ENCODE measurements around the gene SETDB1. TPM values are rescaled to one million over a fixed set of nuclear protein-coding genes. Genes with fewer than 3 reads are reported as not detected.

The SETDB1 gene
- total RNA-seq, 4 donors from 2014 or later: 19.5 to 59.7 (median 39.2) TPM

DNA sequence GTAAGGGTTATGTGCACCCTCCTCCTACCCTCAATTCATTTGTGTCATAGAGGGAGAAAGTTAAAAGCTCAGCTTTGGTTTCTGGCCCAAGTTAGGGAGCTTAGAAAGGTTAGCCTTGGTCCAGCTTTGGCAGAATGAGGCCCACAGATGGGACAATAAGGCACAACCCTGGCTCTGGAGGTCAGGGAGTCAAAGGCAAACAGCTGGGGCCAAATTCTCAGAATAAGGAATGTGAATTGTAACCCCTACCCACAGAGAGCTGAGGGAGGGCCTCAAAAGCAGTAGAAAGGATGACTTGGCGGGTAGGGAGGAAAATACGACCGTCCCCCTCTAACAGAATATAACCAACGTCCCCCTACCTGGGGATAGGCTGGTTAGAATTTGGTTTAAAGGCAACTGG, 39.4 kb downstream of the SETDB1 start:
- in situ Hi-C loops (cut with MboI; ENCODE audit: low pct_ligation_motif_present in 1 of 4, low pct_unique_long_range_greater_than_20kb in 1 of 4, low sequenced_read_pairs in 3 of 4): no loop called here
- Histone ChIP-seq H3K36me3 (peaks cover 0 to 73% (median 28%) of the 10 kb centered on the region in 4 donors), H3K4me3 (no peak overlapping the region), H3K9me3 (no peaks in the 10 kb centered on the region), H3K27ac (no peak overlapping the region), H3K4me1 (peaks cover 2 to 6% (median 4%) of the 10 kb centered on the region in 4 donors), H3K27me3 (no peaks in the 10 kb centered on the region)
- TF ChIP-seq EP300 (IDR thresholded peaks at IDR 0.05; ENCODE audit: low read depth): no peak
- TF ChIP-seq POLR2A (IDR thresholded peaks at IDR 0.05): no peak
- TF ChIP-seq, protein P1, sequence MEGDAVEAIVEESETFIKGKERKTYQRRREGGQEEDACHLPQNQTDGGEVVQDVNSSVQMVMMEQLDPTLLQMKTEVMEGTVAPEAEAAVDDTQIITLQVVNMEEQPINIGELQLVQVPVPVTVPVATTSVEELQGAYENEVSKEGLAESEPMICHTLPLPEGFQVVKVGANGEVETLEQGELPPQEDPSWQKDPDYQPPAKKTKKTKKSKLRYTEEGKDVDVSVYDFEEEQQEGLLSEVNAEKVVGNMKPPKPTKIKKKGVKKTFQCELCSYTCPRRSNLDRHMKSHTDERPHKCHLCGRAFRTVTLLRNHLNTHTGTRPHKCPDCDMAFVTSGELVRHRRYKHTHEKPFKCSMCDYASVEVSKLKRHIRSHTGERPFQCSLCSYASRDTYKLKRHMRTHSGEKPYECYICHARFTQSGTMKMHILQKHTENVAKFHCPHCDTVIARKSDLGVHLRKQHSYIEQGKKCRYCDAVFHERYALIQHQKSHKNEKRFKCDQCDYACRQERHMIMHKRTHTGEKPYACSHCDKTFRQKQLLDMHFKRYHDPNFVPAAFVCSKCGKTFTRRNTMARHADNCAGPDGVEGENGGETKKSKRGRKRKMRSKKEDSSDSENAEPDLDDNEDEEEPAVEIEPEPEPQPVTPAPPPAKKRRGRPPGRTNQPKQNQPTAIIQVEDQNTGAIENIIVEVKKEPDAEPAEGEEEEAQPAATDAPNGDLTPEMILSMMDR (IDR thresholded peaks at IDR 0.05): no peak
- no peak for TF ChIP-seq POLR2AphosphoS5 (IDR thresholded peaks at IDR 0.05)
- no peak for DNase-seq
- WGBS, 2 donors (ENCODE audit: low coverage in 1 of 2): 88% methylated on average over 4 of the region's 4 CpGs; no CpG with 5 or more reads in 1 of the 2 donors
- intact Hi-C loops (cut with DNase I; ENCODE audit: low total_unique reads): no loop called here

DNA sequence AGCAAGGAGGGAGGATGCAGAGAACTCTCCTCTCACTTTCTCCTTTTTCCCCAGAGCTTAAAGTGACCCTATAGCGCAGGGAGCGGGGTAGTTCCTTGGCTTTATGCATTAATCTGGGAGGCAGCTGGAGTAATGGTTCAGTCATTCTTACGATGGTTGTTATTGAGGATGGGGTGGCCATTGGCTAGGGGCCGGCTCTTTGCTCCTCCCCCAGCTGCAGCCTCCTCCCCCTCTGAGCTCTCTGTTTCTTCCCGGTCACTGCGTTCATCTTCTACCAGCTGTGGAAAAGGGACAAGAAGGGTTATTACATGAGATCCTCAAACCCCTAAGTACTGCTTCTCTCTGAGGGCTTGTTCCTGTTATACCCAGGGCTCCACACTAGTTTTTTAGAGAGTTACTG, 39.8 kb downstream of the SETDB1 start:
- no peak overlapping the region for H3K27ac ChIP-seq
- TF ChIP-seq, protein P1 (IDR thresholded peaks at IDR 0.05): no peak
- no peak for TF ChIP-seq POLR2A (IDR thresholded peaks at IDR 0.05)
- H3K4me3 ChIP-seq: no peak overlapping the region
- H3K36me3 ChIP-seq: peaks cover 0 to 69% (median 26%) of the 10 kb centered on the region in 4 donors
- no peaks in the 10 kb centered on the region for H3K9me3 ChIP-seq
- H3K4me1 ChIP-seq: peaks cover 4 to 10% (median 8%) of the 10 kb centered on the region in 4 donors
- intact Hi-C loops (cut with DNase I; ENCODE audit: low total_unique reads) (no loop called here), in situ Hi-C loops (cut with MboI; ENCODE audit: low pct_ligation_motif_present in 1 of 4, low pct_unique_long_range_greater_than_20kb in 1 of 4, low sequenced_read_pairs in 3 of 4) (no loop called here)
- 63 to 66% methylated on average over 6 of the region's 6 CpGs for WGBS, 2 donors (ENCODE audit: low coverage in 1 of 2)
- no peaks in the 10 kb centered on the region for H3K27me3 ChIP-seq
- no peak for DNase-seq

DNA sequence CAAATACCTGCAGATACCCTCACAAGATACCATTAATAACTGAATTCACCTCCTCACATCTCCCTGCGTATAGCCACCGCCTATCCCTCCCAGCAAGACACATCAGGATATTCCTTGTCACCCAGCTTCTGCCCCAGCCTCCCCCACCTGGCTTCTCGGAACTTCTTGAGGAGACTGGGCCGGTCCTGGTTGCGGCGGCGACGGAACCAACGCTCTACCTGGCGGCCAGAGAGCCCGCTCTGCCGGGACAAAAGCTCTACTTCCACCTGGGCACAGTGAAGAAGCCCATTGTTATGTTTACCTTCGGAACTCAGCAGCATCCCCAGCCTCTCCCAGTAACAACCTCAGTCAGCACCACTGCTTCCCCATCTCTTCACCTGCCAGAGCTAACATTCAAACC, 41.8 kb downstream of the SETDB1 start:
- TF ChIP-seq POLR2AphosphoS5 (IDR thresholded peaks at IDR 0.05): no peak
- no peak for TF ChIP-seq POLR2A (IDR thresholded peaks at IDR 0.05)
- TF ChIP-seq EP300 (IDR thresholded peaks at IDR 0.05; ENCODE audit: low read depth): no peak
- TF ChIP-seq, protein P1 (IDR thresholded peaks at IDR 0.05): no peak
- H3K27me3 ChIP-seq: no peaks in the 10 kb centered on the region
- peaks cover 0 to 52% (median 26%) of the 10 kb centered on the region in 4 donors for H3K36me3 ChIP-seq
- intact Hi-C loops (cut with DNase I; ENCODE audit: low total_unique reads): no loop called here
- no peak overlapping the region for H3K4me3 ChIP-seq
- DNase-seq: no peak
- peaks cover 23 to 29% (median 28%) of the 10 kb centered on the region in 4 donors for H3K4me1 ChIP-seq
- 92% methylated on average over 13 of the region's 13 CpGs; no CpG with 5 or more reads in 1 of the 2 donors for WGBS, 2 donors (ENCODE audit: low coverage in 1 of 2)
- in situ Hi-C loops (cut with MboI; ENCODE audit: low pct_ligation_motif_present in 1 of 4, low pct_unique_long_range_greater_than_20kb in 1 of 4, low sequenced_read_pairs in 3 of 4): no loop called here
- H3K9me3 ChIP-seq: no peaks in the 10 kb centered on the region
- H3K27ac ChIP-seq: no peak overlapping the region

DNA sequence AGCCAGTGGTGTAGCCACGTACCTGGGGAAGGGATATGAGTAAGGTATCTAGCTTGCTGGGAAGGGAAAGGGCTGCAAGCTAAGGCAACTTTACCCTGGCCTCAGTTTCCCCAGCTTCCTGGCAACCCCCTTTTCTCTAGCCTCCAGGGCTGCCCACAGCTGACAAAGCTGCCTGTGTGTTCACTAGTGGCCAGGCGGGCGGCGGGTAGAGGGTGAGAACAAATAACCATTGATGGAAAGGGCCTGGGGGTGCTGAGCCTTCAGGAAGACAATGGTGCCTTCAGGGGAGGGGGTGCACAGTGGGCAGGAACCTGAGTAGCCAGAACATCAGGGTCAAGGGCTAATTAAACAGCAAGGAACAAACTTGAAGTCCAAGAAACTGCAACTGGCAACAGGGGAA, 42.3 kb downstream of the SETDB1 start:
- H3K27me3 ChIP-seq: no peaks in the 10 kb centered on the region
- no peak overlapping the region for H3K27ac ChIP-seq
- in situ Hi-C loops (cut with MboI; ENCODE audit: low pct_ligation_motif_present in 1 of 4, low pct_unique_long_range_greater_than_20kb in 1 of 4, low sequenced_read_pairs in 3 of 4): no loop called here
- no peaks in the 10 kb centered on the region for H3K9me3 ChIP-seq
- TF ChIP-seq EP300 (IDR thresholded peaks at IDR 0.05; ENCODE audit: low read depth) (no peak), POLR2AphosphoS5 (IDR thresholded peaks at IDR 0.05) (no peak), POLR2A (IDR thresholded peaks at IDR 0.05) (no peak)
- TF ChIP-seq, protein P1 (IDR thresholded peaks at IDR 0.05): no peak
- intact Hi-C loops (cut with DNase I; ENCODE audit: low total_unique reads): no loop called here
- H3K36me3 ChIP-seq: peaks cover 0 to 52% (median 26%) of the 10 kb centered on the region in 4 donors
- H3K4me1 ChIP-seq: peaks cover 23 to 35% (median 33%) of the 10 kb centered on the region in 4 donors
- H3K4me3 ChIP-seq: no peak overlapping the region
- DNase-seq: no peak
- WGBS, 2 donors (ENCODE audit: low coverage in 1 of 2): 94% methylated on average over 4 of the region's 4 CpGs; no CpG with 5 or more reads in 1 of the 2 donors

All from transverse colon (tissue), 4 donors.